Neural cell (in vitro differentiated cells): ENCODE measurements around the gene AGO3. TPM values are rescaled to one million over a fixed set of nuclear protein-coding genes. Genes with fewer than 3 reads are reported as not detected.

Experiments used
- H2AFZ ChIP-seq: fragments of 200-600, 300-800 bp; sonication (generic), shearing (Covaris generic); 2 replicates; pipeline ENCODE4 v1.6.0; 2014; ENCODE audit warnings: low read depth, mild to moderate bottlenecking, antibody characterized with exemption, low read length, moderate library complexity
- H3F3A ChIP-seq: fragments of 200-600 bp; shearing (Covaris generic); 2 replicates; pipeline ENCODE4 v1.6.1; 2016; ENCODE audit warnings: mild to moderate bottlenecking, moderate library complexity, mixed read lengths, antibody characterized with exemption, low read length; ENCODE audit not compliant: insufficient read depth, poor library complexity, severe bottlenecking
- H3K27ac ChIP-seq: fragments of 200-600, 300-800 bp; sonication (generic), shearing (Covaris generic); 2 replicates; pipeline ENCODE4 v1.5.1; 2014; ENCODE audit warnings: mild to moderate bottlenecking, low read length, moderate library complexity
- H3K27me3 ChIP-seq: fragments of 300-800, 200-600 bp; sonication (generic), shearing (Covaris generic); 2 replicates; pipeline ENCODE4 v1.6.0; 2014; ENCODE audit warnings: mild to moderate bottlenecking, low read depth, low read length, moderate library complexity; ENCODE audit not compliant: insufficient read depth
- H3K36me3 ChIP-seq: fragments of 300-800, 200-600 bp; sonication (generic), shearing (Covaris generic); 2 replicates; pipeline ENCODE4 v1.5.1; 2014; ENCODE audit warnings: mild to moderate bottlenecking, antibody characterized with exemption, low read length, moderate library complexity; ENCODE audit not compliant: insufficient read depth
- H3K4me2 ChIP-seq: fragments of 300-800, 200-600 bp; sonication (generic), shearing (Covaris generic); 2 replicates; pipeline ENCODE4 v1.6.0; 2014; ENCODE audit warnings: mild to moderate bottlenecking, low read length
- H3K4me3 ChIP-seq: fragments of 300-800, 200-600 bp; sonication (generic), shearing (Covaris generic); 2 replicates; pipeline ENCODE4 v1.5.1; 2014; ENCODE audit warnings: mild to moderate bottlenecking, low read length, moderate library complexity
- H3K79me2 ChIP-seq: fragments of 200-600 bp; shearing (Covaris generic); replicated peaks from 2 replicates; pipeline ENCODE4 v1.6.0; 2014; ENCODE audit warnings: mild to moderate bottlenecking, low read length, moderate library complexity; ENCODE audit not compliant: insufficient read depth
- H3K9ac ChIP-seq: fragments of 300-800, 200-600 bp; sonication (generic), shearing (Covaris generic); 2 replicates; pipeline ENCODE4 v1.6.1; 2016; ENCODE audit warnings: mild to moderate bottlenecking, low read length, mixed read lengths
- H3K9me2 ChIP-seq: fragments of 200-600 bp; shearing (Covaris generic); 2 replicates; pipeline ENCODE4 v1.6.1; 2016; ENCODE audit warnings: mild to moderate bottlenecking, low read length, mixed read lengths; ENCODE audit not compliant: insufficient read depth
- H3K9me3 ChIP-seq: fragments of 200-600, 300-800 bp; sonication (generic), shearing (Covaris generic); 2 replicates; pipeline ENCODE4 v1.6.1; 2016; ENCODE audit warnings: mild to moderate bottlenecking, mixed run types, low read length, moderate library complexity, mixed read lengths
- H4K20me1 ChIP-seq: fragments of 200-600 bp; shearing (Covaris generic); 2 replicates; pipeline ENCODE4 v1.6.1; 2016; ENCODE audit warnings: mild to moderate bottlenecking, mixed run types; ENCODE audit not compliant: insufficient read depth
- EP300 ChIP-seq: fragments of 450-650 bp; conservative IDR thresholded peaks from 2 replicates; pipeline ENCODE4 v1.6.1; 2014; ENCODE audit warnings: antibody characterized with exemption, mild to moderate bottlenecking, moderate library complexity; ENCODE audit not compliant: poor library complexity, severe bottlenecking
- EZH2 ChIP-seq: fragments of 200-600, 300-800 bp; shearing (Covaris generic), sonication (generic); IDR thresholded peaks from 2 replicates; pipeline ENCODE4 v1.6.1; 2014; ENCODE audit warnings: antibody characterized with exemption, low read length, borderline replicate concordance, mild to moderate bottlenecking; ENCODE audit not compliant: insufficient read depth, poor library complexity, severe bottlenecking
- MXI1 ChIP-seq: fragments of 450-650 bp; conservative IDR thresholded peaks from 2 replicates; pipeline ENCODE4 v1.6.1; 2014; ENCODE audit warnings: antibody characterized with exemption, mild to moderate bottlenecking; ENCODE audit not compliant: poor library complexity, severe bottlenecking
- POLR2AphosphoS5 ChIP-seq: IDR thresholded peaks from 2 replicates; pipeline ENCODE4 v1.6.1; 2012
- RAD21 ChIP-seq: fragments of 450-650 bp; conservative IDR thresholded peaks from 2 replicates; pipeline ENCODE4 v1.6.1; 2014; ENCODE audit warnings: antibody characterized with exemption, mild to moderate bottlenecking, moderate library complexity
- SMC3 ChIP-seq: fragments of 450-650 bp; conservative IDR thresholded peaks from 2 replicates; pipeline ENCODE4 v1.6.1; 2014; ENCODE audit warnings: antibody characterized with exemption, mild to moderate bottlenecking, moderate library complexity; ENCODE audit not compliant: poor library complexity
- TAF1 ChIP-seq: IDR thresholded peaks from 2 replicates; pipeline ENCODE4 v1.6.1; 2012; ENCODE audit warnings: low read depth
- polyA plus RNA-seq: library from polyadenylated mRNA; depleted of rRNA; stranded (reverse); fragments of >200 nt; gene quantifications from 2 replicates; pipeline ENCODE4 v1.2.3, GENCODE V29; 2014
- TF ChIP-seq, protein P1 (sequence below): fragments of 450-650 bp; IDR thresholded peaks from 2 replicates; pipeline ENCODE4 v1.5.1; 2014; ENCODE audit warnings: antibody characterized with exemption, mild to moderate bottlenecking, moderate library complexity; ENCODE audit not compliant: poor library complexity, severe bottlenecking
- TF ChIP-seq, protein P2 (sequence below): IDR thresholded peaks from 2 replicates; pipeline ENCODE4 v1.6.1; 2012; ENCODE audit warnings: borderline replicate concordance

The AGO3 gene
- polyA plus RNA-seq, 1 donor from 2014 or later: 9.4 TPM

DNA sequence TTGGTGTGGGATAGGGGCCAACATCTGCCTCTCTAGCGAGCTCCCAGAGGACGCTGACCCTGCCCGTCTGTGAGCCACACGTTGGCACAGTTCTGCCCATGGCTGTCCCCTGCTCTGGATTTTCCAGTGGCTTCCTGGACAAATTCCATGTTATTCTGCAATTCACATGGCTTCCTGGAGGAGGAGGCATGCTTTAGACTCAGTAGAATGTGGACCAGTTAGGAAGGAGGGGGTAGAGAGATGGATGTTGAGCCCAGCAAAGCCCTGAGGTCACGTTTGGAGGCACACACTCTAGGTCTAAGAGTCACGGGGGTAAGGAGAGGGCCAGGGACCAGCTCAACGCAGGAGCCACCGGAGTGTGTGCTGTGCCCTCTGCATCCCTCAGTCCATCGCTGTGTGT is 181.9 kb downstream of the AGO3 start:
- Histone ChIP-seq H3K9me2 (no peaks in the 10 kb centered on the region), H3K27ac (no peak overlapping the region), H3K27me3 (no peaks in the 10 kb centered on the region), H3K9me3 (no peaks in the 10 kb centered on the region), H3K9ac (no peak overlapping the region), H3K4me3 (no peak overlapping the region), H3F3A (no peaks in the 10 kb centered on the region), H3K79me2 (no peaks in the 10 kb centered on the region), H4K20me1 (no peaks in the 10 kb centered on the region), H2AFZ (no peak overlapping the region), H3K36me3 (no peaks in the 10 kb centered on the region), H3K4me2 (no peak overlapping the region)
- TF ChIP-seq RAD21: no peak
- TF ChIP-seq, protein P1, sequence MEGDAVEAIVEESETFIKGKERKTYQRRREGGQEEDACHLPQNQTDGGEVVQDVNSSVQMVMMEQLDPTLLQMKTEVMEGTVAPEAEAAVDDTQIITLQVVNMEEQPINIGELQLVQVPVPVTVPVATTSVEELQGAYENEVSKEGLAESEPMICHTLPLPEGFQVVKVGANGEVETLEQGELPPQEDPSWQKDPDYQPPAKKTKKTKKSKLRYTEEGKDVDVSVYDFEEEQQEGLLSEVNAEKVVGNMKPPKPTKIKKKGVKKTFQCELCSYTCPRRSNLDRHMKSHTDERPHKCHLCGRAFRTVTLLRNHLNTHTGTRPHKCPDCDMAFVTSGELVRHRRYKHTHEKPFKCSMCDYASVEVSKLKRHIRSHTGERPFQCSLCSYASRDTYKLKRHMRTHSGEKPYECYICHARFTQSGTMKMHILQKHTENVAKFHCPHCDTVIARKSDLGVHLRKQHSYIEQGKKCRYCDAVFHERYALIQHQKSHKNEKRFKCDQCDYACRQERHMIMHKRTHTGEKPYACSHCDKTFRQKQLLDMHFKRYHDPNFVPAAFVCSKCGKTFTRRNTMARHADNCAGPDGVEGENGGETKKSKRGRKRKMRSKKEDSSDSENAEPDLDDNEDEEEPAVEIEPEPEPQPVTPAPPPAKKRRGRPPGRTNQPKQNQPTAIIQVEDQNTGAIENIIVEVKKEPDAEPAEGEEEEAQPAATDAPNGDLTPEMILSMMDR: no peak
- TF ChIP-seq, protein P2, sequence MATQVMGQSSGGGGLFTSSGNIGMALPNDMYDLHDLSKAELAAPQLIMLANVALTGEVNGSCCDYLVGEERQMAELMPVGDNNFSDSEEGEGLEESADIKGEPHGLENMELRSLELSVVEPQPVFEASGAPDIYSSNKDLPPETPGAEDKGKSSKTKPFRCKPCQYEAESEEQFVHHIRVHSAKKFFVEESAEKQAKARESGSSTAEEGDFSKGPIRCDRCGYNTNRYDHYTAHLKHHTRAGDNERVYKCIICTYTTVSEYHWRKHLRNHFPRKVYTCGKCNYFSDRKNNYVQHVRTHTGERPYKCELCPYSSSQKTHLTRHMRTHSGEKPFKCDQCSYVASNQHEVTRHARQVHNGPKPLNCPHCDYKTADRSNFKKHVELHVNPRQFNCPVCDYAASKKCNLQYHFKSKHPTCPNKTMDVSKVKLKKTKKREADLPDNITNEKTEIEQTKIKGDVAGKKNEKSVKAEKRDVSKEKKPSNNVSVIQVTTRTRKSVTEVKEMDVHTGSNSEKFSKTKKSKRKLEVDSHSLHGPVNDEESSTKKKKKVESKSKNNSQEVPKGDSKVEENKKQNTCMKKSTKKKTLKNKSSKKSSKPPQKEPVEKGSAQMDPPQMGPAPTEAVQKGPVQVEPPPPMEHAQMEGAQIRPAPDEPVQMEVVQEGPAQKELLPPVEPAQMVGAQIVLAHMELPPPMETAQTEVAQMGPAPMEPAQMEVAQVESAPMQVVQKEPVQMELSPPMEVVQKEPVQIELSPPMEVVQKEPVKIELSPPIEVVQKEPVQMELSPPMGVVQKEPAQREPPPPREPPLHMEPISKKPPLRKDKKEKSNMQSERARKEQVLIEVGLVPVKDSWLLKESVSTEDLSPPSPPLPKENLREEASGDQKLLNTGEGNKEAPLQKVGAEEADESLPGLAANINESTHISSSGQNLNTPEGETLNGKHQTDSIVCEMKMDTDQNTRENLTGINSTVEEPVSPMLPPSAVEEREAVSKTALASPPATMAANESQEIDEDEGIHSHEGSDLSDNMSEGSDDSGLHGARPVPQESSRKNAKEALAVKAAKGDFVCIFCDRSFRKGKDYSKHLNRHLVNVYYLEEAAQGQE: no peak
- no peak for TF ChIP-seq EZH2
- no peak for TF ChIP-seq EP300
- no peak for TF ChIP-seq TAF1
- TF ChIP-seq POLR2AphosphoS5: no peak
- no peak for TF ChIP-seq MXI1
- no peak for TF ChIP-seq SMC3

DNA sequence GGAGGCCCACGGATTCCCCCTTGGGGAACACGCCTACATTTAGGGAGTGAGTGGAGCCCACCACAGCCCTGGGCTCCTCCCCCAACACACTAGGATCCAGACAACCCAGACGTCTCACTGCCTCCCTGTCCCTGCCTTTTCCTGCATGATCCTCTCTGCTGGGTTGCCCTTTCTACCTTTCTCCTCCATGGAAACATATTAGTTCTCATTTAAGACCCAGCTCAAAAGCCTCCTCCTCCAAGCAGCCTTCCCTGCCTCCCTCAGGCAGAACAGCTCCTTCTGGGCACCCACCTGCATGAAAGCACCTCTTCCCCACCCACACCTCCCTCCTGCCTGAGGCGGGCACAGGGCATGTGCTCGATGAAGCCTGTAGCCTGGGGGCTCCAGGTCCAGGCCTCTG is 183.5 kb downstream of the AGO3 start:
- Histone ChIP-seq H3K27me3 (no peaks in the 10 kb centered on the region), H3F3A (no peaks in the 10 kb centered on the region), H3K9me2 (no peaks in the 10 kb centered on the region), H3K9me3 (no peaks in the 10 kb centered on the region), H4K20me1 (no peaks in the 10 kb centered on the region), H2AFZ (no peak overlapping the region), H3K4me2 (no peak overlapping the region), H3K27ac (no peak overlapping the region), H3K9ac (no peak overlapping the region), H3K36me3 (no peaks in the 10 kb centered on the region), H3K79me2 (no peaks in the 10 kb centered on the region), H3K4me3 (no peak overlapping the region)
- TF ChIP-seq, protein P2: no peak
- TF ChIP-seq TAF1 (no peak), EZH2 (no peak), SMC3 (no peak), RAD21 (no peak), EP300 (no peak), POLR2AphosphoS5 (no peak), MXI1 (no peak)
- TF ChIP-seq, protein P1: no peak
